ENCODE results near the gene MDC1.

Gene MDC1

GRCh38 chr6:30686009-30686907 is 30.8 kb downstream of the MDC1 start, which contains the start of gene PPP1R18:
TSS of gene PPP1R18 (minus strand) at chr6:30686645. CDS start at chr6:30686018, 627 bp downstream.
- Histone ChIP-seq H3K9me3 (ENCODE audit: control insufficient read depth, insufficient read depth, low read length) (no peaks in the 10 kb centered on the region), H3K9me2 (replicated peaks; ENCODE audit: control insufficient read depth, low read length) (no peaks in the 10 kb centered on the region), H3K27ac (ENCODE audit: low read depth, low read length) (peak within 1 kb of the TSS; percentile 90), H3K27me3 (ENCODE audit: control insufficient read depth, low read length) (no peaks in the 10 kb centered on the region), H3F3A (ENCODE audit: control insufficient read depth, insufficient read depth) (peaks cover 35% of the 10 kb centered on the region), H3K79me2 (ENCODE audit: control insufficient read depth, low read length) (peaks cover 89% of the 10 kb centered on the region), H4K20me1 (ENCODE audit: control insufficient read depth, insufficient read depth, low read depth, low read length) (no peaks in the 10 kb centered on the region; the same call in 1 of the 2 replicates), H3K36me3 (ENCODE audit: control insufficient read depth, low read length) (peaks cover 70% of the 10 kb centered on the region), H3K4me1 (ENCODE audit: control insufficient read depth, low read length) (peaks cover 38% of the 10 kb centered on the region), H3K4me3 (ENCODE audit: low read length) (peak within 1 kb of the TSS; percentile 88), H3K4me2 (ENCODE audit: low read length) (peak within 1 kb of the TSS; percentile 82)
- no peak for TF ChIP-seq CTCF (IDR thresholded peaks at IDR 0.05; ENCODE audit: low read depth, low read length, poor library complexity, severe bottlenecking)
- TF ChIP-seq EZH2phosphoT487 (IDR thresholded peaks at IDR 0.05; ENCODE audit: borderline replicate concordance, low read length) = no peak

- Histone ChIP-seq H3K4me2 (ENCODE audit: low read length) (peak overlapping the region; percentile 82), H3K9me2 (replicated peaks; ENCODE audit: control insufficient read depth, low read length) (no peaks in the 10 kb centered on the region), H3K36me3 (ENCODE audit: control insufficient read depth, low read length) (peaks cover 79% of the 10 kb centered on the region), H3K9me3 (ENCODE audit: control insufficient read depth, insufficient read depth, low read length) (no peaks in the 10 kb centered on the region), H3F3A (ENCODE audit: control insufficient read depth, insufficient read depth) (peaks cover 41% of the 10 kb centered on the region), H3K4me3 (ENCODE audit: low read length) (peak overlapping the region; percentile 88), H3K27ac (ENCODE audit: low read depth, low read length) (peak overlapping the region; percentile 90), H3K4me1 (ENCODE audit: control insufficient read depth, low read length) (peaks cover 44% of the 10 kb centered on the region), H4K20me1 (ENCODE audit: control insufficient read depth, insufficient read depth, low read depth, low read length) (peaks cover 3% of the 10 kb centered on the region; the same call in 1 of the 2 replicates), H3K27me3 (ENCODE audit: control insufficient read depth, low read length) (no peaks in the 10 kb centered on the region), H3K79me2 (ENCODE audit: control insufficient read depth, low read length) (peaks cover 96% of the 10 kb centered on the region)
- TF ChIP-seq EZH2phosphoT487 (IDR thresholded peaks at IDR 0.05; ENCODE audit: borderline replicate concordance, low read length) (no peak), CTCF (IDR thresholded peaks at IDR 0.05; ENCODE audit: low read depth, low read length, poor library complexity, severe bottlenecking) (peak; percentile 52)
These were observed 31.7 kb downstream of the MDC1 start for GRCh38 chr6:30685157-30686008.

- Histone ChIP-seq H3K4me1 (ENCODE audit: control insufficient read depth, low read length) (peaks cover 44% of the 10 kb centered on the region), H3K4me3 (ENCODE audit: low read length) (peak overlapping the region; percentile 88)
These were observed 32.5 kb downstream of the MDC1 start for GRCh38 chr6:30684386-30685156.

More at GRCh38 chr6:30684386-30685156, 32.5 kb downstream of the MDC1 start:
- Histone ChIP-seq H3K36me3 (ENCODE audit: control insufficient read depth, low read length) (peaks cover 87% of the 10 kb centered on the region), H3K79me2 (ENCODE audit: control insufficient read depth, low read length) (peaks cover 96% of the 10 kb centered on the region), H3K9me2 (replicated peaks; ENCODE audit: control insufficient read depth, low read length) (no peaks in the 10 kb centered on the region), H3K4me2 (ENCODE audit: low read length) (peak overlapping the region; percentile 82), H3K27me3 (ENCODE audit: control insufficient read depth, low read length) (no peaks in the 10 kb centered on the region), H4K20me1 (ENCODE audit: control insufficient read depth, insufficient read depth, low read depth, low read length) (peaks cover 5% of the 10 kb centered on the region; the same call in 1 of the 2 replicates), H3F3A (ENCODE audit: control insufficient read depth, insufficient read depth) (peaks cover 48% of the 10 kb centered on the region), H3K27ac (ENCODE audit: low read depth, low read length) (peak overlapping the region; percentile 90), H3K9me3 (ENCODE audit: control insufficient read depth, insufficient read depth, low read length) (no peaks in the 10 kb centered on the region)
- TF ChIP-seq EZH2phosphoT487 (IDR thresholded peaks at IDR 0.05; ENCODE audit: borderline replicate concordance, low read length) (no peak), CTCF (IDR thresholded peaks at IDR 0.05; ENCODE audit: low read depth, low read length, poor library complexity, severe bottlenecking) (no peak)

Data from DOHH2 (cell line).